ENCODE measurements around the gene NPSR1.
"Not testable (repeated sequence)": the region's sequence is repeated elsewhere in the genome, so short reads cannot be mapped to it uniquely, and the experiment has no call there.

DNA sequence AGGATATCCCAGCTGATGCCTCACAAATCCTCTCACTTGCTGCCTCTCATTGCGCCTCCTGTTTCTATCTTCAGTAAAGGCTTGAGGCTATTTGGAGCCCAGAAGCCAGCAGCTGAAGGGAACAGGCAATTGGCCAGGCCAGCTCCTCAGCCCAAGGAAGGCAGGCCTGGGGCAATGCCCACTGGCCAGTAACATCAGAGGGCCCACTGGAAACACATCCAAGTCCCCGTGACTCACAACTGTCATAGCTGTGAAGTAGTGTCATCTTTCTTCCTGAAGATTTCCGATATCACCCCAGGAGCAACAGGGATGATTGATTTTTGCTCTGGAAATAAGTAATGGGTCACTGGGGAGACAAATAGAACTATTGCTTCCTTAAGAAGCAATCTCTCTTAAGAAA, 209.3 kb downstream of the NPSR1 start:
- TF ChIP-seq CTCF (IDR thresholded peaks at IDR 0.05 in 4 of 5, conservative IDR thresholded peaks at IDR 0.05 in 1 of 5); POLR2A (IDR thresholded peaks at IDR 0.05): not testable (repeated sequence)
